HepG2 (cell line): Measurements from ENCODE around the gene BANP.

ENCODE experiments used
- ATF1 ChIP-seq: IDR thresholded peaks from 2 replicates; pipeline ENCODE4 v1.6.1; 2016; ENCODE audit warnings: mild to moderate bottlenecking, control low read depth
- XRCC5 ChIP-seq: fragments of 200-400 bp; formaldehyde crosslinking; optimal IDR thresholded peaks from 2 replicates; pipeline ENCODE3; 2017; ENCODE audit warnings: mild to moderate bottlenecking, low read length
- ZC3H4 ChIP-seq: sonication (generic); formaldehyde crosslinking; IDR thresholded peaks from 2 replicates; pipeline ENCODE4 v1.4.0; 2020; ENCODE audit warnings: missing genetic modification reagents, borderline replicate concordance
- TF ChIP-seq, protein P1 (sequence below): sonication (generic); formaldehyde crosslinking; IDR thresholded peaks from 2 replicates; pipeline ENCODE4 v1.5.0; 2020; ENCODE audit warnings: mild to moderate bottlenecking, missing genetic modification reagents, moderate library complexity

DNA sequence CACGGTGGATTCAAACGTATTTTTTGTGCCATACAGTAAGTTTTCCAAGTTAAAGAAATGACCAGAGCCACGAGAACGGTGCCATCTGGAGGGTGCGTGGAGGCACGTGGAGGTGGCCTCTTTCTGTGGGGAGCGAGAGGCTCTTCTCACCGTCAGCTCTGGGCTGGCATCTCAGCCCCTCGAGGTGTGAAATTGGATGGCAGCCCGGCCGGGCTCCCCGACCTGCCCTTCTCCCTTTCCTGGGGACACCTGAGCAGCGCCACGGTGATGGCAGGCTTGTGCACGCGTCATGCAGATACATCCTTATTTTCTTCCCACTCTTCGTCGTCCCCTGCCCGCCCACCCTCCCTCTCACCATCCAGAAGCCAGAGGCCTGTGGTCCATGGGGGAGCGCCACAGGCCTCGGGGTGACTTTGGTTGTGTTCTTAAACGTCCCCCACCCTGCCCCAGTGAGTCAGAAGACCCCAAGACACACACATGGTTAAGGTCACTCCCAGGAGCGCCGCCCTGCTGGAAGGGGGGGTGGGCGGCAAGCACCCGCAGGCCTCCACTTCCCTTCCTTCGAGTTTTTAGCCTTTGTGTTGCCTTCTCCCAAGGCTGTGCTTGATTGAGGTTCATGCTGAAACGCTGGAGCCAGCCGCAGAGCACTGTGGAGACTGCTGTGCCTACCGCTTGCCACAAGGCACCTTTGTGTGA is 109.4 kb downstream of the BANP start:
- TF ChIP-seq ATF1 (CRISPR knock-in tag) (no peak), XRCC5 (no peak), ZC3H4 (CRISPR knock-in tag) (no peak)
- TF ChIP-seq, protein P1, sequence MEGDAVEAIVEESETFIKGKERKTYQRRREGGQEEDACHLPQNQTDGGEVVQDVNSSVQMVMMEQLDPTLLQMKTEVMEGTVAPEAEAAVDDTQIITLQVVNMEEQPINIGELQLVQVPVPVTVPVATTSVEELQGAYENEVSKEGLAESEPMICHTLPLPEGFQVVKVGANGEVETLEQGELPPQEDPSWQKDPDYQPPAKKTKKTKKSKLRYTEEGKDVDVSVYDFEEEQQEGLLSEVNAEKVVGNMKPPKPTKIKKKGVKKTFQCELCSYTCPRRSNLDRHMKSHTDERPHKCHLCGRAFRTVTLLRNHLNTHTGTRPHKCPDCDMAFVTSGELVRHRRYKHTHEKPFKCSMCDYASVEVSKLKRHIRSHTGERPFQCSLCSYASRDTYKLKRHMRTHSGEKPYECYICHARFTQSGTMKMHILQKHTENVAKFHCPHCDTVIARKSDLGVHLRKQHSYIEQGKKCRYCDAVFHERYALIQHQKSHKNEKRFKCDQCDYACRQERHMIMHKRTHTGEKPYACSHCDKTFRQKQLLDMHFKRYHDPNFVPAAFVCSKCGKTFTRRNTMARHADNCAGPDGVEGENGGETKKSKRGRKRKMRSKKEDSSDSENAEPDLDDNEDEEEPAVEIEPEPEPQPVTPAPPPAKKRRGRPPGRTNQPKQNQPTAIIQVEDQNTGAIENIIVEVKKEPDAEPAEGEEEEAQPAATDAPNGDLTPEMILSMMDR (CRISPR knock-in tag): 0 out of 2 replicates have a peak, but pooled peaks have one; percentile 11
